ENCODE results near the gene COL1A2. TPM values are rescaled to one million over a fixed set of nuclear protein-coding genes. Genes with fewer than 3 reads are reported as not detected.

The COL1A2 gene
- total RNA-seq, 1 experiment from 2014 or later: 3.0 TPM

DNA sequence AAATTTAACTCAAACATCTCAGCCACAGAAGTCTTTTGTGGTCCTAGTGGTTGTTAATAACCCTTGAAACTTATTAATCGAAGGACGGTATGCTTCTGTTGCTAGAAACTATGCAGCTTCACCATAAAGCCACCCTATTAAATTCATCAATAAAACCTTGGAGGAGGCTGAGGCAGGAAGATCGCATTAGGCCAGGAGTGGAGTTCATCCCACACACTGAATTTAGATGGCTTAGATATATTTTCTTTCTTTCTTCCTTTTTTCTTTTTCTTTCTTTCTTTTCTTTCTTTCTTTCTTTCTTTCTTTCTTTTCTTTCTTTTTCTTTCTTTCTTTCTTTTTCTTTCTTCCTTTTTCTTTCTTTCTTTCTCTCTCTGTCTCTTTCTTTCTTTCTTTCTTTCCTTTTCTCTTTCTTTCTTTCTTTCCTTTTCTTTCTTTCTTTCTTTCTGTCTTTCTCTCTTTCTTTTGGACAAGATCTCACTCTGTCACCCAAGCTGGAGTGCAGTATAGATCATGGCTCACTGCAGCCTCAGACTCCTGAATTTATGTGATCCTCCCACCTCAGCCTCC is 84.0 kb downstream of the COL1A2 start:
- Histone ChIP-seq H3K4me1 (ENCODE audit: control insufficient read depth in 1 of 2, insufficient read depth in 2 of 2, low read length in 2 of 2) (no peaks in the 10 kb centered on the region), H3K4me3 (replicated peaks in 1 of 2; ENCODE audit: low read depth in 1 of 2, low read length in 2 of 2) (no peak overlapping the region), H2AFZ (ENCODE audit: low read depth, low read length, poor library complexity, severe bottlenecking) (no peak overlapping the region), H3K27ac (ENCODE audit: low read depth, low read length) (no peak overlapping the region), H3K9me3 (ENCODE audit: control insufficient read depth in 1 of 2, insufficient read depth in 1 of 2, low read depth in 1 of 2, low read length in 2 of 2) (no peaks in the 10 kb centered on the region), H3K79me2 (ENCODE audit: insufficient read depth, low read length) (no peaks in the 10 kb centered on the region), H3K4me2 (ENCODE audit: low read length) (no peak overlapping the region), H3K36me3 (ENCODE audit: control insufficient read depth in 1 of 2, insufficient read depth in 2 of 2, low read length in 2 of 2) (no peaks in the 10 kb centered on the region), H3K9me2 (ENCODE audit: insufficient read depth) (no peaks in the 10 kb centered on the region), H4K20me1 (ENCODE audit: insufficient read depth) (no peaks in the 10 kb centered on the region), H3K9ac (ENCODE audit: low read length) (no peak overlapping the region), H3K27me3 (ENCODE audit: insufficient read depth, low read length) (no peaks in the 10 kb centered on the region)
- TF ChIP-seq POLR2AphosphoS5 (IDR thresholded peaks at IDR 0.05; ENCODE audit: low read depth, low read length) (no peak), ZFX (IDR thresholded peaks at IDR 0.05) (no peak), ELF1 (IDR thresholded peaks at IDR 0.05; ENCODE audit: borderline replicate concordance, low read depth) (no peak), JUND (IDR thresholded peaks at IDR 0.05) (no peak), RAD21 (IDR thresholded peaks at IDR 0.05; ENCODE audit: low read depth) (no peak), SRF (IDR thresholded peaks at IDR 0.05; ENCODE audit: low read depth) (no peak), YY1 (IDR thresholded peaks at IDR 0.05; ENCODE audit: extremely low read depth, insufficient replicate concordance, low read depth, low read length) (no peak), ZNF274 (IDR thresholded peaks at IDR 0.05; ENCODE audit: low read depth, low read length) (no peak), FOSL1 (IDR thresholded peaks at IDR 0.05; ENCODE audit: low read depth) (no peak), EZH2phosphoT487 (IDR thresholded peaks at IDR 0.05; ENCODE audit: borderline replicate concordance) (no peak), SIN3A (IDR thresholded peaks at IDR 0.05; ENCODE audit: low read depth) (no peak), POLR2A (IDR thresholded peaks at IDR 0.05; ENCODE audit: borderline replicate concordance, extremely low read depth, insufficient read depth, insufficient read length) (no peak)
- TF ChIP-seq, protein P1, sequence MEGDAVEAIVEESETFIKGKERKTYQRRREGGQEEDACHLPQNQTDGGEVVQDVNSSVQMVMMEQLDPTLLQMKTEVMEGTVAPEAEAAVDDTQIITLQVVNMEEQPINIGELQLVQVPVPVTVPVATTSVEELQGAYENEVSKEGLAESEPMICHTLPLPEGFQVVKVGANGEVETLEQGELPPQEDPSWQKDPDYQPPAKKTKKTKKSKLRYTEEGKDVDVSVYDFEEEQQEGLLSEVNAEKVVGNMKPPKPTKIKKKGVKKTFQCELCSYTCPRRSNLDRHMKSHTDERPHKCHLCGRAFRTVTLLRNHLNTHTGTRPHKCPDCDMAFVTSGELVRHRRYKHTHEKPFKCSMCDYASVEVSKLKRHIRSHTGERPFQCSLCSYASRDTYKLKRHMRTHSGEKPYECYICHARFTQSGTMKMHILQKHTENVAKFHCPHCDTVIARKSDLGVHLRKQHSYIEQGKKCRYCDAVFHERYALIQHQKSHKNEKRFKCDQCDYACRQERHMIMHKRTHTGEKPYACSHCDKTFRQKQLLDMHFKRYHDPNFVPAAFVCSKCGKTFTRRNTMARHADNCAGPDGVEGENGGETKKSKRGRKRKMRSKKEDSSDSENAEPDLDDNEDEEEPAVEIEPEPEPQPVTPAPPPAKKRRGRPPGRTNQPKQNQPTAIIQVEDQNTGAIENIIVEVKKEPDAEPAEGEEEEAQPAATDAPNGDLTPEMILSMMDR (IDR thresholded peaks at IDR 0.05 in 2 of 3, conservative IDR thresholded peaks at IDR 0.05 in 1 of 3; ENCODE audit: borderline replicate concordance in 1 of 3, insufficient read depth in 1 of 3, low read depth in 2 of 3, low read length in 2 of 3): no peak
- TF ChIP-seq, protein P2, sequence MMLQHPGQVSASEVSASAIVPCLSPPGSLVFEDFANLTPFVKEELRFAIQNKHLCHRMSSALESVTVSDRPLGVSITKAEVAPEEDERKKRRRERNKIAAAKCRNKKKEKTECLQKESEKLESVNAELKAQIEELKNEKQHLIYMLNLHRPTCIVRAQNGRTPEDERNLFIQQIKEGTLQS (IDR thresholded peaks at IDR 0.05): no peak
- RAD21 ChIA-PET (ENCODE audit: low non-redundant PET in 1 of 2, low total read pairs in 2 of 2, uncharacterized antibody in 2 of 2, unreplicated experiment in 2 of 2): no interaction called here
- CTCF ChIA-PET: no interaction called here
- no peak for ATAC-seq
- POLR2A ChIA-PET: no interaction called here
- intact Hi-C loops (cut with micrococcal nuclease): no loop called here
- no peak for DNase-seq (ENCODE audit: low read depth, low spot score)
- BruUV-seq (replicated peaks): no TSS peak

Other genes starting within 250 kb of the COL1A2 start
- gene CASD1, start 114.9 kb downstream of the COL1A2 start, total RNA-seq (2021; ENCODE audit: unreplicated experiment): 5.8 TPM

Measured in HCT116 (cell line).